NCI-H82 (cell line): ENCODE measurements around the gene CYB5A.

Experiments used
- DNase-seq: peaks from one replicate; lab custom pipeline; 2025; lab: John Stamatoyannopoulos, UW

The CYB5A gene

DNA sequence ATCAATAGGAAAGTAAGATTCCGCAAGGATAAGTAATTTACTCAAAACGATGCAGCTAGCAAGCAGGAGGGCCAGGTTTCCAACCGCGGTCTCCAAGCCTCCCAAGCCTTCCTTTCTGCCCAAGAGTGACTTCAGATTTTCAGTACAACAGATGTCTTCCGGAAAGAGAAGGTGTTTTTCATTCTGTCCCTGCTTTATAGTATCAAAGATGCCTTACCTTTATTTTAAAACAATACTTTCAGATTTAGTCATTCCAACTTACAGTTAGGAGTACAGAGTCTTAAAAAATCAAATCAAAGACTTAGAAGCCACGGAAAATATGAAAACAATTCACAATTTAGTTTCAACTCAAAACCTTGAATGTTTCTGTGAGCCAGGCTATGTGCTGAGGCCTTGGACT lies 43.6 kb downstream of the CYB5A start:
- no peak for DNase-seq

DNA sequence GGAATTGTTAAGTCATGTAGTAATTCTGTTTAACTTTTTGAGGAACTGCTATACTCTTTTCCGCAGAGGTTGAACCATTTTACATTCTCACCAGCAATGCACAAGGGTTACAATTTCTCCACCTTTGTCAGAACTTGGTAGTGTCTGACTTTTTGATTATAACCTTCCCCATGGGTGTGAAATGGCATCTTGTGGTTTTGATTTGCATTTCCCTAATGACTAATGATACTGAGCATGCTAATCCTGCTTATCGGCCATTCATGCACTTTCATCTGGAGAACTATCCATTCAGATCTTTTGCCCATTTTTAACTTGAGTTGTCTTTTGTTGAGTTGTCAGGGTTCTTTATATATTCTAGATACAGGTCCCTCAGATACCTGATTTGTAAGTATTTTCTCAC lies 47.2 kb downstream of the CYB5A start:
- DNase-seq = no peak

DNA sequence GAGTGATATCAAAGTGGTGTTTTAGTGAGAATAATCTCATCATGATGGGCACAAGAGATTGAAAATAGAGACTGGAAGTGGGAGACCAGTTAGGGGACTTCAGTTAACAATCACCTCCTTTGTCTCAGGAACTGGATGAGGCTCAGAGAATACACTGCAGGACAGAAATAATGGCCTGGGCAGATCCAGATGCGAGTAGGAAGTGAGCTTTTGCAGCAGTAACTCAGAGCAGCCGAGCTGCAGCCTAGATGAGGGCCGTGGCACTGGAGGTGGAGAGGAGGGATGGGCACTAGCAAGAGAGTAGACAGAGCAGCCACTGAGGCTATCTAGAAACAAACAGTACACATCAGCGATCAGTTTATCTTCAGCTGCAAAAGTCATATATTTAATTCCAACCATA lies 48.6 kb downstream of the CYB5A start:
- no peak for DNase-seq

DNA sequence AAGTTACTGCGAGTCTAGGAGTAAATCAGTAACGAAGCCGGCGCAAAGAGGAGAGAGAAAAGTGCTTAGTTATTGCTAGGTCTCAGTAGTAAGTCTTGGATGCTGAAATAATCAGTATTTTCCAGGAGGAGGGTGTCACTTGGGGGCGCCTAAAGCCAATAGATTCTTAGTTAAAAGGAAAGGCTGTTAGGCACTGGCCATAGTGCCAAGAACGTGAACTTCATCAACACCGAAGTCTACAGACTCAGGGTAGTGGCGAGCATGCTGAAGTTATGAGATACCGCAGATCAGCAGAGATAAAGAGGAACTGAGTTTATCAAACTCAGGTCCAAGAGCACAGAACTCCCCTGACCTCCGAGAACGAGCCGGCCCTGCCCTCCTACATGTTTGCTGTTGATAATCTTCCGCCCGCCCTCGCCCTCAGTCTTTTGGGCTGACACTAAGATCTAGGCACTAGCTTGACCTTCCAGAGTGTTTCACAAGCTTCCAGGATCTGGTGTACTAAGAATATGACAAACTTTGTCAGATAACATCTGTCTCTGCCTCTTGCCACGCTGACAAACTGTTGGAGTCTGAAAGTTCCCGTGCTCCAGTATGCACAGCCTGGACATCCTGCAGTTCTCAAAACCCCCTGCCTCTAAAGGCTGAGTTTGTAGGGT lies 49.2 kb downstream of the CYB5A start:
- DNase-seq = no peak

DNA sequence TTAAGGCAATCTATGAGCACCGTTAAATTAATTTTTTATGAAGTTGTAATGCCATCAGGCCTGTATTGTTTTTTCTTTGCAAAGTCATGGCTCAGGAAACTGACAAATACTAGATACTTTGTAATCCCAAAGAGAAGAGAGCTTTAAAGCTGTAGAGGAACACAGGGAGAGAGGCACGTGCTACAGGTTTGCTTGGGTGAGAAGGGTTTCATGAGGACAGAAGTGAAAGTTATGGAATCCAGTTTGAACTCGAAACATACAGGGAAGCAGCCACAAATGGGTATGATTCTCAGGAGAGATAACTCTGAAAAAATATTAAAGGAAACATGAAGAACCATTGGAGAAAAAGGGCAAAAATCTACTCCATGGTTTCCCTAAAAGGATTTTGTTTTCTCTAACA lies 49.8 kb downstream of the CYB5A start:
- DNase-seq = no peak

DNA sequence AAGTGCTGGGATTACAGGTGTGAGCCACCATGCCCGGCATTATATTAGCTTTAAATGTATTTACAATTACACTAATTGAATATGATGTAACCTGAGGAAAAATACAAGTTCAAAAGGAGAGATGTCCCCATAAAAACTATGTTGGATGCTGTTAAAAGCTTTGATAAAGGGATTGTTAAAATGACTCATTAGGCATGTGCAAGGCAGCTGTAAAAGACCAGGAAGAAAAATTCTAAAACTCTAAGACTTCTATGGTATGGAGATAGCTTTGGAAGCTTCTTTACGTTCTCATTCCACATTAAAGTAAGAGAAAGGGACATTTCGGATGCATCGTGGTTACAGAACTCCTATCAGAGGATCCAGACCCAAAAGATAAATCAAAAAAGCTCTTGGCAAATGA lies 50.3 kb downstream of the CYB5A start:
- no peak for DNase-seq

DNA sequence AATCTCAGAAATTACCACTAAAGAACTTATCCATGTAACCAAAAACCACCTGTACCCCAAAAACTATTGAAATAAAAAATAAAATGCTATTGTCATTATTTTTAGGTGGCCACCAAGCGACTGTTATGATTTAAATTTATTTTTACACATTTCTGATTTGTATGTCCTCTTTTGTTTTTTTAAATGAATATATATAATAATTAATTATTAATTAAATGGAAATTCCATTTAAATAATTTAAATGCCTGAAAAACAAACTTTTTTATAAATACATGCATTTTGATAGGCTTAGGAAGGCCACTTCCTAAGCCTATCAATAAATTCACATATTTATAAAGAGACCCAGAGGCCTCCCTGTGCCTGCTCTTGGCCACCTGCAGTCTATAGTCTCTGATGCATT lies 52.2 kb downstream of the CYB5A start:
- DNase-seq = no peak

DNA sequence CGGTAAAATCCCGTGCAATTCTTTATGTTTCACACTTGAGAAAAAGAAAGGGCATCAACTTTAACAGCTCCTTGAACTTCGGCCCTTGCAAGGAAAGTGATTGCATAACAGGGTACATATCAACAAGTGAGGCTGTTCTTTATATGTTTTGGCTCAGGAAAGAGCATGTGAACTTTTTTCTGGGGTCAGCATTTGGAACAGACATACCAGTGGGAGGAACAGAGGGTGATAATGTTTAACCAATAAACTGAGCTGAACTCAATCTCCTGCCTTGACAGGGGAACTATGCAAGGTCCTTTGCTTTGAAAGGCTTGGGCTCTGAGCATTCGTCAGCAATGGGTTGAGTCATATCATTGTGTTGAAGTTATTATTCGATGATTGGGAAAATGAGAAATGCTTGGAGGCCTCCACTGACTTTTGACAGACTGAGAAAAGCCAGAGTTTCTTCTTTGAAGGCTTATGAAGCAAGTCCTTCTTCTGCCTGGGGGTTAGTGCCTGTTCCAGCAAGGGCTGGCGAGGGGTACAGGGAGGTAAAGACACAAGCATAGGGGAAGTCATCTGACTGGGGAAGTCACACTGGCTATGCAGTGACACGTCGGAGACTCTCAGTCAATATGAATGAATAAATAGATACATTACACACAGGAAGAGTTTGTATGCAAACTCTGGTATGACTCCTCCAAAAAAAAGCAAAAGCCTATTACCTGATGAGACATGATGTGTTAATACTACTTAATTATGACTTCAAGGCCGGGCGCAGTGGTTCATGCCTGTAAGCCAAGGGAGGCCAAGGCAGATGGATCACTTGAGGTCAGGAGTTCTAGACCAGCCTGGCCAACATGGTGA lies 57.2 kb downstream of the CYB5A start:
- no peak for DNase-seq

DNA sequence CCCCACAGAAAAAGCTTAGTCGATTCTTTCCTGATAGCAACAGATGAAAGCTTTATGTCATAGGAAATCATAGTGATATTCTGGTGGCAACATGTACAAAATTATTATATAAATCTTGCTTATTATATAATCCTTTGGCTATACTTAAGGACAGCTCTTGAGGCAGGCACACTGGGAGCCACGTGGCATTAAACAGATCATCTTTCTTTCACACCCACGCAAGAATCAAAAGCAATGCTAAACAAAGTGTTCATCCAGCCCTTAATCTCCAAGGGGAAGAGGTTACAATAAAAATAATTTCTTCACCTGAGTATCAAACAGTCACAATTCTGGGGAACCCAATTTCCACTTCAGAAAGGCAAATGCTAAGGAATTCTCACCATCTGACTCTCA lies 57.8 kb downstream of the CYB5A start:
- no peak for DNase-seq

DNA sequence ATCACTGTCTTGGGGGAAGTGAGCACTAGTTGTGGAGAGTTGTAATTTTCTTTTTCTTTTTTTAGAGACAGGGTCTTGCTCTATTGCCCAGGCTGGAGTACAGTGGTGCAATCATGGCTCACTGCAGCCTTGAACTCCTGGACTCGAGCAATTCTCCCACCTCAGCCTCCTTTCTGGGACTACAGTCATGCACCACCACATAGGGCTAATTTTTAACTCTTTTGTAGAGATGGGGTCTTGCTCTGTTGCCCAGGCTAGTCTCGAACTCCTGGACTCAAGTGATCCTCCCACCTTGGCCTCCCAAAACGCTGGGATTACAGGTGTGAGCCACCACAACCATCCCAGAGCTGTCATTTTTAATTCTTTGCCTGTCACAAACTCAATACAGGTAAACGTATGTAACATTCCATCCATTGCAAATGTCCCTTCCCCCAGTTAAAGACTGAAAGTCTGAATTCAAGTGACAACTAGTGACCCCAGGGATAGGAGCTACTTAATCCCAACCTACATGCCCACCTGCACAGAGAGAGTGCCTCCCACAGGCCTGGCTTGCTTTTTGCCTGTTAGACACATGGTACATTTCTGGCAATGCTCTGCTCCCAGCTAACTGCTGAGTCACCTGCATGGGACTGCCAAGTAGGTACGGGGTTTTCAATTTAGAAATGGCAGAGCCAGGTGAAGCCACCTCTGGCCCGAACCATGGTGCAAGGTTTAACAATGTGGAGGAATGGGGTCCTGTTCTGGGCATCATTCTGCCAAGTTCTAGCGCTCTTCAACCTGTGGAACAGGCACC lies 60.6 kb downstream of the CYB5A start:
- DNase-seq = no peak

DNA sequence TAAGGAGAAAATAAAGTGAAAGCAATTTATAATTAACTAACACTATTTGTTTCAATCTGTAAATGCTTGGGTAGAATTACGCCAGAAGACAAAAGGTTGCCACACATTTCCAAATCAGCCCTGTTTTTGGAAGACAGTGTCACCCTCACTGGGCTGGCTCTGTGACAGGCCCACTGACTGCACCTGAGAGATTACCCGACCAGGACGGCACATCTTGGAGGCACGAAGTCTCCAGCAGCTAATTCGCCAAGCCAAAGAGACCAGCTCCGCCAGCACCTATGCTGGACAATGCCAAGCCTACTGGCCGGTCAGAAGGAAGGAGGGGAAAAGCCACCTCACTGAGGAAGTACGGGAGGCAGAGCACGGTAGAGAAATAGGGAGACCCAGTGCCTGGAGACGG lies 61.9 kb downstream of the CYB5A start:
- no peak for DNase-seq

DNA sequence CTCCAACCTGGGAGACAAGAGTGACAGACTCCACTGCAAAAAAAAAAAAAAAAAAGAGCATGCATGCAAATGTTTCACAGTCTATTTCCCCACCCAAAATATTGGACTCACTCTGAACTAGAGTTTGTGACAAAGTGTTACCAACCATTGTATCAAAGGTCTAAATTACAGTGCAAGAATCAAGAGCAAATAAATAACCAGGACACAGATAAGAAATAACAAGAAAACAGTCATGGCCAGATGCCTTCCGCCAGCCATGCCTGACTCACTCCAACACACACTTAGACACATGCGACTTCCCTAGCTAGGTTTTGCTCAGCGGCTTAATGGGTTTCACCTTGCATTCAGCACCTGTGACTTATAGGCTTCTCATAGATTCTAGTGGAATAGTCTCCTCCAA lies 62.8 kb downstream of the CYB5A start:
- DNase-seq = no peak

DNA sequence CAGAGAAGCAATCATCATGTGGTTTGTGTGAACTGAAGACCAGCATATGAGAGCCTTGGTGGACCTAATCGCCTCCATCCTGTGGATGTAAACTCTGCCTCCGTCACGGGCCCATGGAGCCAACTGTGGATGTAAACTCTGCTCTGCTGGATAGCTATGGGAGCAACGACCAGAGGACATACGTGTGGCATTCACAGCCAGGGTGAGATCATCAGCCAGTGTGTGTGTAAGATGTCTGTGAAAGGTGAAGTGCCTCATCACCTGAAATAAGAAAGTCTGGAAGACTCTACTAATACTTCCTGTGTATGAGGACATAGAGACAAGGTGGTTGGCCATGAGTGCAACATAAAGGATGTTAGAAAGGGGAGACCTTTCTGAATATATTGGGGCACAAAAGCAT lies 63.5 kb downstream of the CYB5A start:
- no peak for DNase-seq

DNA sequence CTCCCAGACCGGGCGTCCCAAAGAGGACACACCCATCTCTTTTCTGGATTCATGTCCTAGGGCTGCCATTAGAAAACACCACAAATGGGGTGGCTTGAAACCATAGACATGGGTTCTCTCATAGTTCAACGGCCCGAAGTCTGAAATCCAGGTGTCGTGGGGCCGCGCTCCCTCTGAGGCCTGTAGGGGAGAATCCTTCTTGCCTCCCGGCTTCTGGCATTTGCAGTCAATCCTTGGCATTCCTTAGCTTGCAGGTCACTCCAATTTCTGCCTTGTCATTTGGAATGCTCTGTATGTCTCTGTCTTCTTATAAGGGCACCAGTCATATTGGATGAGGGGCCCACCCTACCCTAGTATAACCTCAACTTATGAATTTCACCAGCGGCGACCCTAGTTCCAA lies 65.1 kb downstream of the CYB5A start:
- no peak for DNase-seq

DNA sequence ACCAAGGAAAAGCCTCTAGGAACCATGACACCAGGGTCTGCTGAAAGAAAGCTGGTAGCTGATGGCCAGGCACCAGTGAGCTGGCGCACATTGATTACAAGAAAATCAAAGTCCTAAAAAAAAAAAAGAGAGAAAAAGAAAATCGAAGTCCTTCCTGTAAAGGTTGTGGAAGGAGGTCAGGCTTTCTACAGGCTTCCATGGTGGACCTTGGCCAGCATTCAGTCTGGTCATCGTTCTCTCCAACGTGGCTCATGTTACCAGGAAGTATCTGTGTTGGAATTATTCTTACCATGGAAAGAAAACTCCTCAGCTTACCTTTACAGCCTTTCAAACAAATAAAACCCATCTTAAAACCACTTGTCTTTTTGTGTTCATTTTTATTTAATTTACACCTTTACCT lies 65.6 kb downstream of the CYB5A start:
- DNase-seq = no peak

DNA sequence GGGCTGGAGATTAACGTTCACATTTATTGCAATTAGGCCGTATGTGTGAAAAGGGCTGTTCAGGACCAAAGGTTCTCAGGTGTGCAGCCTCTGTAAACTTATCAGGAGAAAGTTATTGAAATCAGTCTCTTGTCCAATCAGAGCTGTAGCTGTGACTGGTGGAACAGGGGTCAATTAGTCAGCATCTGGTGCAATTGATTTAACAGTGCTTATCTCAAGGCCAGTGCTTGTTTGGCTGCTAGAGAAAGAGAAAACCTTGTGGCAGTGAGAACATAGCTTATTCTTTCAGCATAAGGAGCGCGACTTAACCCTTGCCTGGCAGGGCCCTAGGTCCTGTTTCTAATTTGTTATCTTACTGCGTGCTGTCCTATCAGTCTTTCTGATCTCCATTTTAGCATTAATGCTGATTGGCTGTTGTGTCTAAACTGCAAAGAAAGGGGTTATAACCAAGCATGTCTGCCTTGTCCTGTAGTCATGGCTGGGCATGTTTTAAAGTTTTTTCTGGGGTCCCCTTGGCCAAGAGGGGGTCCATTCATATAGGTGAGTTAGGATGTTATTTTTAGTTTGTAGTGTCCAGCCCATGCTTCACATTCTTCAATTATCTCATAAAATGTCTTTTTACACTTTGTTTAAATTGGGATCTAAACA lies 66.4 kb downstream of the CYB5A start:
- DNase-seq = no peak

DNA sequence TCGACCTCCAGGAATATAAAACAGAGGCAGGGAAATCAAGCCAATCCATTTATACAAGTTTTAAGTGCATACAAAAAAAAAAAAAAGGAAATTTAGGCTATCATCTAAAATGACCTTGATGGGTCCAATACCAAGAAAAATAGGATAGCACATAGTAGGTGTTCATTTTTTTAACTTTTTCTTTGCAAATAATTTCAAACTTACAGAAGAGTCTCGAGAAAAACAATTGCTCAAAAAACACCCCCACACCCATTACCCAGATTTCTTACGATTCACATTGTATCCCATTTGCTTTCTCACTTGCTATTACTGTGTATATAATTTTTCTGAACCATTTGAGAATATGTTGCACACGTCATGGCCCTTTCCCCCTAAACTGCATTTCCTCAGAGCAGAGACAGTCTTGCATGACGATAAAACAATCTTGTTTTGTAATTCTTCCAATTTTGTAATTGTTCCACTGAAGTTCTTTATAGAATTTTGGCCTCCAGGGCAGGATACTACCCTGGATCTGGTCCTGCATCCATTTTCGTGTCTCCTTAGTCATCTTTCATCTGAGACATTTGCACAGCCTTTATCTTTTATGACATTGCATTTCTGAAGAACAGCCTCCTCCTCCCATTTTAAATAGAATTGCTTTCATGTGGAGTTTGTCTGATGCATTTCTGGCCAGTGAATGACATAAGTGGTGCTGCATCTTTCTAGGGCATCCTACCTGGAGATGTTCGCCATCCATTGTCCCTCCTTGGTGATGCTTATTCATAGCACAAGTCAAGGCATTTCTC lies 68.9 kb downstream of the CYB5A start:
- DNase-seq = no peak

DNA sequence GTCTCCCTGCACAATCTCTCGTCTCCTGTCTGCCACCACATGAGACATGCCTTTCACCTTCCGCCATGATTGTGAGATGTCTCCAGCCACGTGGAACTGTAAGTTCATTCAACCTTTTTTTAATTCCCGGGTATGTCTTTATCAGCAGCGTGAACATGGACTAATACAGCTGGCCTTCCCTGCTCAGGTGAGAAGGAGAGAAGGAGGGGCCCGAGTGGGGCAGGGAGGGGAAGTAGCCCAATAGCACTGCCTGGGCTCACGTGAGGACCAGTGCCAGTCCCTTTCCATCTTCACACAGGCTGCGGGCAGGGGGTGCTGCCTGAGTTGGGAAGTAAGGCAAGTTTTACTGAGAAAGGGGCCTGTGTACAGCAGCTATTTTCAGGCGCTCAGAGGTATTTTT lies 70.7 kb downstream of the CYB5A start:
- no peak for DNase-seq

DNA sequence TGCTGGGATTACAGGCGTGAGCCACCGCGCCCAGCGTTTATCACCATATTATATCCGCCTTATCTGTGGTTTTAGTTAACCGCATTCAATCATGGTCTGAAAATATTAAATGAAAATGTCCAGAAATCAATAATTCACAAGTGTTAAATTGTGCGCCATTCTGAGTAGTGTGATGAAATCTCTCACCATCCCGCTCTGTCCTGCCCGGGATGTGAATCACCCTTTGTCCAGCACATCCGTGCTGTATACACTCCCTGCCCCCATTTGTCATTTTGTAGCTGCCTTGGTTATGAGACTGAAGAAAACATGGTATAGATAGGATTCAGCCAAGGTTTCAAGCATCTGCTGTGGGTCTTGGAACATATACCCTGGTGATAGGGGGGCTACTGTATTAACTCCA lies 72.7 kb downstream of the CYB5A start:
- no peak for DNase-seq

DNA sequence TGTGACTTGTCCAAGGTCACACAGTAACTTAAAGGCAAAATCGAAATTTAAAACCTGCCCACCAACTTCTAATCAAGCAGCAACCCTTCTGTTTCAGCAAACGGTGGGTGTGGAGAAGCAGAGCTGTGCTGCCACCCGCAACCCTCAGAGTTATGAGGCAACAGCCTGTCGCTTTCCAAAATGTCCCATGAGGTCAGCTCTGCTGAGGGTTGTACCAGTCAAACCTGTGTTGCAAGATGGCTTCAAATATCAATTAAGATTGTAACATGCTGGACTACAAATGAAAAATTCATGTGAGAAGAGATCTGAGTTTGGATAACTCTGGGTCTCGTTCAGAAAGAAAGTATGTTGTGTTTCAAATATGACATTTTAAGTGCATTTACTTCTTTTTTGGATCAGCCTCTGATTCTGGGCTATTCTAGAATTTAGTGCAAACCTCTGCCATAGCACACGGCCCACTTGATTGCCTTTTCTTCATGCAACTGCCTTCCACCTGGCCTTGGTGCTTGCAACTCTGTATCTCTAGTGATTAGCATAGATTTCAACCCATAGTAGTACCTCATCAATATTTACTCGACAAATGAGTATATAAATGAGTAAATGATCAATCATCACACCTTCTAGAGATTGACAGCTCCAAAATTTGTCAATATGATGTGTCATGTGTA lies 74.2 kb downstream of the CYB5A start:
- no peak for DNase-seq

DNA sequence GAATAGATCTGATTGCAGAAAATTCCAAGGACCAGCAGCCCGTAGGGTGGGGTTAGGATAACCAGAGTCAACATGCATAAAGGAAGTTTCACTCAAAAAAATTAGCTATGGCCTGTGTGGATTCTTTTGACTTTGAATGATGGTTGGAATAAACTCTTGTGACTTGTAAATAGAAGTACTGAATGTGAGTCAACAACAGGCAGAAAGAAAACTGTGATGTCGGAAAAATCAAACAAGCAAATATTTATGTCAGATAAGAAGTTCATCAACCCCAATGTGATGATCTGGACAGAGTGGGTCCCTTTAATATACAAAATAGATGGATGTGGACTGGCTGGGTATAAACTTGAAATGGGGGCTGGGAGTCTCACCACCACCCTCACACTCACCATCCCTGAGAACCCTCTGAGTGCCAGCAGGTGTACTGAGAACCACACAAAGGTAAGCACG lies 75.1 kb downstream of the CYB5A start:
- DNase-seq = no peak
